ENCODE measurements around the gene HSPA12B. TPM values are rescaled to one million over a fixed set of nuclear protein-coding genes. Genes with fewer than 3 reads are reported as not detected.

HSPA12B gene
- total RNA-seq, 2 donors from 2014 or later, result 1.5 to 1.7 TPM

- DNase-seq, result no peak
- H3K27me3 ChIP-seq, result no peaks in the 10 kb centered on the region
- H3K4me1 ChIP-seq, result peaks cover 16% of the 10 kb centered on the region
- intact Hi-C loops (cut with DNase I), result no loop called here
- peak overlapping the region; percentile 84 for H3K4me3 ChIP-seq
- no peaks in the 10 kb centered on the region for H3K36me3 ChIP-seq
- peak overlapping the region; percentile 71 to 72 for H3K9ac ChIP-seq (ENCODE audit: low read depth in 2 of 2, low read length in 2 of 2)
- no peaks in the 10 kb centered on the region for H3K9me3 ChIP-seq
- peak overlapping the region; percentile 98 for H3K27ac ChIP-seq
- TF ChIP-seq, protein P1, sequence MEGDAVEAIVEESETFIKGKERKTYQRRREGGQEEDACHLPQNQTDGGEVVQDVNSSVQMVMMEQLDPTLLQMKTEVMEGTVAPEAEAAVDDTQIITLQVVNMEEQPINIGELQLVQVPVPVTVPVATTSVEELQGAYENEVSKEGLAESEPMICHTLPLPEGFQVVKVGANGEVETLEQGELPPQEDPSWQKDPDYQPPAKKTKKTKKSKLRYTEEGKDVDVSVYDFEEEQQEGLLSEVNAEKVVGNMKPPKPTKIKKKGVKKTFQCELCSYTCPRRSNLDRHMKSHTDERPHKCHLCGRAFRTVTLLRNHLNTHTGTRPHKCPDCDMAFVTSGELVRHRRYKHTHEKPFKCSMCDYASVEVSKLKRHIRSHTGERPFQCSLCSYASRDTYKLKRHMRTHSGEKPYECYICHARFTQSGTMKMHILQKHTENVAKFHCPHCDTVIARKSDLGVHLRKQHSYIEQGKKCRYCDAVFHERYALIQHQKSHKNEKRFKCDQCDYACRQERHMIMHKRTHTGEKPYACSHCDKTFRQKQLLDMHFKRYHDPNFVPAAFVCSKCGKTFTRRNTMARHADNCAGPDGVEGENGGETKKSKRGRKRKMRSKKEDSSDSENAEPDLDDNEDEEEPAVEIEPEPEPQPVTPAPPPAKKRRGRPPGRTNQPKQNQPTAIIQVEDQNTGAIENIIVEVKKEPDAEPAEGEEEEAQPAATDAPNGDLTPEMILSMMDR (IDR thresholded peaks at IDR 0.05), result no peak
Measured at GRCh38 chr20:3794701-3795420, 62.4 kb downstream of the HSPA12B start.

GRCh38 chr20:3795511-3796468 is 63.3 kb downstream of the HSPA12B start, which contains the start of gene CDC25B:
TSS of gene CDC25B (plus strand) at chr20:3796310. CDS start at chr20:3796532, 222 bp downstream.
- DNase-seq, result peak; percentile 97
- Histone ChIP-seq H3K27ac (peak within 1 kb of the TSS; percentile 98), H3K4me1 (peaks cover 21% of the 10 kb centered on the region), H3K9me3 (no peaks in the 10 kb centered on the region), H3K36me3 (no peaks in the 10 kb centered on the region), H3K9ac (ENCODE audit: low read depth in 2 of 2, low read length in 2 of 2) (peak within 1 kb of the TSS; percentile 72 to 74), H3K4me3 (peak within 1 kb of the TSS; percentile 84), H3K27me3 (no peaks in the 10 kb centered on the region)
- intact Hi-C loops (cut with DNase I), result no loop called here
- TF ChIP-seq, protein P1 (IDR thresholded peaks at IDR 0.05), result peak; percentile 44

DNA sequence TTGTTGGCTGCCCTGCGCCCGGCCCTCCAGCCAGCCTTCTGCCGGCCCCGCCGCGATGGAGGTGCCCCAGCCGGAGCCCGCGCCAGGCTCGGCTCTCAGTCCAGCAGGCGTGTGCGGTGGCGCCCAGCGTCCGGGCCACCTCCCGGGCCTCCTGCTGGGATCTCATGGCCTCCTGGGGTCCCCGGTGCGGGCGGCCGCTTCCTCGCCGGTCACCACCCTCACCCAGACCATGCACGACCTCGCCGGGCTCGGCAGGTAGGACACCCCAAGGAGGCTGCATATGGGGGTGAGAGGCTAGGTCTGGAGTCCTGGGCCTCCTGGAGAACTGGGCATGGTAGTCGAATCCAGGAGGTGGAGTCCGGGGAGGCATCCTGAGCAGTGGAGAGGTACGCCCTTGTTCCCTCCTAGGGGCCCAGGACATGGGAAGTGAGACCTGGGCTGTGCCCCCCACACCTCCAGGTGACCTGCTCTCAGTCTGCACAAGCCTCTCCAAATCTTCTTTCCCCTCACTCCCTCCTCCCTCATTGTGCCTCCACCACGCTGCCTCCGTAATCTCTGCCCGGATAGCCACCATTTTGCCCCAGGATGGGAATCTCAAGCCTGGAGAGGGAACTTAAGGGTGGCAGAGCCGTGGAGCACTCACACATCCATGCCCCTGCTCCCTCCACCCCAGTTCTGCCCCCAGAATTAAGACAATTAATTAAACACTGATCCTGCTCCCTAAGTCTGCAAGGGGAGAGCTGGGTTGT is 64.2 kb downstream of the HSPA12B start:
- peaks cover 21% of the 10 kb centered on the region for H3K4me1 ChIP-seq
- H3K27me3 ChIP-seq, result no peaks in the 10 kb centered on the region
- no peak for DNase-seq
- intact Hi-C loops (cut with DNase I), result no loop called here
- peak overlapping the region; percentile 84 for H3K4me3 ChIP-seq
- peak overlapping the region; percentile 98 for H3K27ac ChIP-seq
- peaks cover 7% of the 10 kb centered on the region for H3K36me3 ChIP-seq
- peak overlapping the region; percentile 56 to 74 for H3K9ac ChIP-seq (ENCODE audit: low read depth in 2 of 2, low read length in 2 of 2)
- TF ChIP-seq, protein P1 (IDR thresholded peaks at IDR 0.05), result no peak
- H3K9me3 ChIP-seq, result no peaks in the 10 kb centered on the region

GRCh38 chr20:3797226-3797545 is 64.7 kb downstream of the HSPA12B start:
- Histone ChIP-seq H3K27ac (peak overlapping the region; percentile 98), H3K4me3 (peak overlapping the region; percentile 84), H3K4me1 (peaks cover 21% of the 10 kb centered on the region), H3K27me3 (no peaks in the 10 kb centered on the region), H3K36me3 (peaks cover 12% of the 10 kb centered on the region), H3K9me3 (no peaks in the 10 kb centered on the region), H3K9ac (ENCODE audit: low read depth in 2 of 2, low read length in 2 of 2) (peak overlapping the region; percentile 56 to 74)
- TF ChIP-seq, protein P1 (IDR thresholded peaks at IDR 0.05), result no peak
- intact Hi-C loops (cut with DNase I), result no loop called here
- no peak for DNase-seq
